ENCODE results near the gene ZNF732. TPM values are rescaled to one million over a fixed set of nuclear protein-coding genes. Genes with fewer than 3 reads are reported as not detected.
"Not testable (repeated sequence)": the region's sequence is repeated elsewhere in the genome, so short reads cannot be mapped to it uniquely, and the experiment has no call there.

ZNF732 gene
- total RNA-seq, 4 donors from 2014 or later = 1.6 to 6.6 TPM; not detected in 2

DNA sequence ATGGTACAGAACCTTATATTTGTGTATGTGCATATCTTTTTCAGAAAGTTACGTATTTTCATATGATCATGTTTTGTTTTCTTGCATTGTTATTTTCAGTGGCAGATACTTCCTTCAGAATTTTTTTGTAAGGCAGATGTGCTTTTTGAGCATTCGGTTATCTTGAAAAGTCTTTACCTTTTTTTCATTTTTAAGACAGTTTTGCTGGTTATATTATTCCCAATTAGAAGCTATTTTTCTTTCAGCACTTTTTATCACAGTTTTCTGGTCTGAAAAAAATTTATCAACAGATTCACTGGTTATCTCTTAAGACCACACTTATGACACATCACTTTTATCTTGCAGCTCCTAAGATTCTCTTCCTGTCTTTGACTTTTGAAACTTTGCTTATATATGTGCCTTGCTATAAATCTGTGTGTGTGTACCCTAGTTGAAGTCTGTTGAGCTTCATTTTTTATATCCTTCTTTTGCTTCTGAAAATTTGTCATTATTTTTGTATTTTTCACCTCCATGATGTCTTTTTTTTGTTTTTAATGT is 53.1 kb downstream of the ZNF732 start:
- Histone ChIP-seq H3K9me3 (peaks cover 0 to 55% of the 10 kb centered on the region in 2 donors), H3K4me3 (no peak overlapping the region), H3K4me1 (no peaks in the 10 kb centered on the region), H3K27me3 (no peaks in the 10 kb centered on the region), H3K27ac (no peak overlapping the region), H3K36me3 (no peaks in the 10 kb centered on the region)
- intact Hi-C loops (cut with DNase I; ENCODE audit: low total_unique reads) = no loop called here
- DNase-seq = no peak
- TF ChIP-seq, protein P1, sequence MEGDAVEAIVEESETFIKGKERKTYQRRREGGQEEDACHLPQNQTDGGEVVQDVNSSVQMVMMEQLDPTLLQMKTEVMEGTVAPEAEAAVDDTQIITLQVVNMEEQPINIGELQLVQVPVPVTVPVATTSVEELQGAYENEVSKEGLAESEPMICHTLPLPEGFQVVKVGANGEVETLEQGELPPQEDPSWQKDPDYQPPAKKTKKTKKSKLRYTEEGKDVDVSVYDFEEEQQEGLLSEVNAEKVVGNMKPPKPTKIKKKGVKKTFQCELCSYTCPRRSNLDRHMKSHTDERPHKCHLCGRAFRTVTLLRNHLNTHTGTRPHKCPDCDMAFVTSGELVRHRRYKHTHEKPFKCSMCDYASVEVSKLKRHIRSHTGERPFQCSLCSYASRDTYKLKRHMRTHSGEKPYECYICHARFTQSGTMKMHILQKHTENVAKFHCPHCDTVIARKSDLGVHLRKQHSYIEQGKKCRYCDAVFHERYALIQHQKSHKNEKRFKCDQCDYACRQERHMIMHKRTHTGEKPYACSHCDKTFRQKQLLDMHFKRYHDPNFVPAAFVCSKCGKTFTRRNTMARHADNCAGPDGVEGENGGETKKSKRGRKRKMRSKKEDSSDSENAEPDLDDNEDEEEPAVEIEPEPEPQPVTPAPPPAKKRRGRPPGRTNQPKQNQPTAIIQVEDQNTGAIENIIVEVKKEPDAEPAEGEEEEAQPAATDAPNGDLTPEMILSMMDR (IDR thresholded peaks at IDR 0.05) = no peak
- TF ChIP-seq POLR2A (IDR thresholded peaks at IDR 0.05) = no peak

DNA sequence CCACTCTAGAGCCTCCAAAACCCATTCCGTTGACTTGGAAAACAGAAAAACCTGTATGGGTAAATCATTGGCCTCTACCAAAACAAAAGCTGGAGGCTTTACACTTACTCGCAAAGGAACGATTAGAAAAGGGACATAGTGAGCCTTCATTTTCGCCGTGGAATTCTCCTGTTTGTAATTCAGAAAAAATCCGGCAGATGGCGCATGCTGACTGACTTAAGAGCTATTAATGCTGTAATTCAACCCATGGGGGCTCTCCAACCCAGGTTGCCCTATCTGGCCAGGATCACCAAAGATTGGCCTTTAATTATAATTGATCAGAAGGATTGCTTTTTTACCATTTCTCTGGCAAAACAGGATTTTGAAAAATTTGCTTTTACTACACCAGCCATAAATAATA is 60.8 kb downstream of the ZNF732 start:
- Histone ChIP-seq H3K27me3 (no peaks in the 10 kb centered on the region), H3K4me1 (no peaks in the 10 kb centered on the region), H3K4me3 (no peak overlapping the region), H3K9me3 (peaks cover 0 to 4% of the 10 kb centered on the region in 2 donors), H3K27ac (no peak overlapping the region), H3K36me3 (no peaks in the 10 kb centered on the region)
- TF ChIP-seq, protein P1 (IDR thresholded peaks at IDR 0.05) = peak; percentile 33 to 62 (median 53)
- no peak for TF ChIP-seq POLR2A (IDR thresholded peaks at IDR 0.05)
- intact Hi-C loops (cut with DNase I; ENCODE audit: low total_unique reads) = no loop called here
- peak; percentile 19 to 30 for DNase-seq

DNA sequence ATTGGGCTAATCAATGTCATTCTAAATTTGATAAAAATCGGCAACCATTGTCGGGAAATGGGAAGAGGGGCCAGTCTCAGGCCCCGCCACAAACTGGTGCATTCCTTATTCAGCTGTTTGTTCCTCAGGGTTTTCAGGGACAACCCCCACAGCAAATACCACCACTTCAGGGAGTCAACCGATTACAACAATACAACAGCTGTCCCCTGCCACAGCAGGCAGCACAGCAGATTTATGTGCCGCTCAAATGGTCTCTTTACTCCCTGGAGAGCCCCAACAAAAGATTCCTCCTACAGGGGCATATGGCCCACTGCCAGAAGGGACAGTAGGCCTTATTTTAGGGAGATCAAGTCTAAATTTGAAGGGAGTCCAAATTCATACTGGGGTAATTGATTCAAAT is 61.8 kb downstream of the ZNF732 start:
- intact Hi-C loops (cut with DNase I; ENCODE audit: low total_unique reads) = no loop called here
- no peak for TF ChIP-seq POLR2A (IDR thresholded peaks at IDR 0.05)
- TF ChIP-seq, protein P1 (IDR thresholded peaks at IDR 0.05) = no peak
- Histone ChIP-seq H3K9me3 (no peaks in the 10 kb centered on the region), H3K4me3 (no peak overlapping the region), H3K27ac (no peak overlapping the region), H3K27me3 (no peaks in the 10 kb centered on the region), H3K4me1 (no peaks in the 10 kb centered on the region), H3K36me3 (no peaks in the 10 kb centered on the region)
- no peak for DNase-seq

DNA sequence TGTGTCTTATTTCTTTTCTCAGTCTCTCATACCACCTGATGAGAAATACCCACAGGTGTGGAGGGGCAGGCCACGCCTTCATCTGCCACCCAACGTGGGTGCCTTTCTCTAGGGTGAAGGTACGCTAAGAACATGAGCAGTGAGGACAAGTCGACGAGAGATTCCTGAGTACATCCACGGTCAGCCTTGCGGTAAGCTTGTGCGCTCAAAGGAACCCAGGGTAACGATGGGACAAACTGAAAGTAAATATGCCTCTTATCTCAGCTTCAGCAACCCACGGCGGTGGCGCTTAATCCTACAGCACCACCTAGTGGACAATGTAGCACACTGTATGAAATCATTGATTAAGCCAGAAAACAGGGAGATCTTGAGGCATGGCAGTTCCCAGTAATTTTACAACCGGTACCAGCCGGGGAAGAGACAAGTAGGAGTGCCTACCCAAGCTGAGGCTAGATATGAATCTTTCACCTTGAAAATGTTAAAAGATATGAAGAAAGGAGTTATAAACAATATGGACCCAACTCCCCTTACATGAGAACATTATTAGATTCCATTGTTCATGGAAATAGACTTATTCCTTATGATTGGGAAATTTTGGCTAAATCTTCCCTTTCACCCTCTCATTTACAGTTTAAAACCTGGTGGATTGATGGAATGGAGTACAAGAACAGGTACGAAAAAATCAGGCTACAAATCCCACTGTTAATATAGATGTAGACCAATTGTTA is 63.0 kb downstream of the ZNF732 start:
- Histone ChIP-seq H3K27me3 (no peaks in the 10 kb centered on the region), H3K4me3 (peak overlapping the region; percentile 6 to 39), H3K27ac (peak overlapping the region; percentile 53 to 78), H3K36me3 (no peaks in the 10 kb centered on the region), H3K4me1 (no peaks in the 10 kb centered on the region), H3K9me3 (no peaks in the 10 kb centered on the region)
- intact Hi-C loops (cut with DNase I; ENCODE audit: low total_unique reads) = no loop called here
- peak; percentile 61 to 68 for DNase-seq
- TF ChIP-seq, protein P1 (IDR thresholded peaks at IDR 0.05) = peak; percentile 85 to 93 (median 87)
- TF ChIP-seq POLR2A (IDR thresholded peaks at IDR 0.05) = no peak

DNA sequence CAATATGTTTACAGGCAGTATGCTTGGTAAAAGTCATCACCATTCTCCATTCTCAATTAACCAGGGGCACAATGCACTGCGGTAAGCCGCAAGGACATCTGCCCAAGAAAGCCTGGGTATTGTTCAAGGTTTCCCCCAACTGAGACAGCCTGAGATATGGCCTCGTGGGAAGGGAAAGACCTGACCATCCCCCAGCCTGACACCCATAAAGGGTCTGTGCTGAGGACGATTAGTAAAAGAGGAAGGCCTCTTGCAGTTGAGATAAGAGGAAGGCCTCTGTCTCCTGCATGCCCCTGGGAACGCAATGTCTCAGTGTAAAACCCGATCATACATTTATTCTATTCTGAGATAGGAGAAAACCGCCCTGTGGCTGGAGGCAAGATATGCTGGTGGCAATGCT is 63.9 kb downstream of the ZNF732 start:
- H3K27me3 ChIP-seq; H3K4me1 ChIP-seq; intact Hi-C loops (cut with DNase I; ENCODE audit: low total_unique reads); H3K36me3 ChIP-seq; H3K4me3 ChIP-seq; DNase-seq; H3K9me3 ChIP-seq: not testable (repeated sequence)
- peak overlapping the region; percentile 53 to 78 for H3K27ac ChIP-seq

Data from uterus (tissue), 4 donors.